ENCODE measurements around the gene FBXW9.

DNA sequence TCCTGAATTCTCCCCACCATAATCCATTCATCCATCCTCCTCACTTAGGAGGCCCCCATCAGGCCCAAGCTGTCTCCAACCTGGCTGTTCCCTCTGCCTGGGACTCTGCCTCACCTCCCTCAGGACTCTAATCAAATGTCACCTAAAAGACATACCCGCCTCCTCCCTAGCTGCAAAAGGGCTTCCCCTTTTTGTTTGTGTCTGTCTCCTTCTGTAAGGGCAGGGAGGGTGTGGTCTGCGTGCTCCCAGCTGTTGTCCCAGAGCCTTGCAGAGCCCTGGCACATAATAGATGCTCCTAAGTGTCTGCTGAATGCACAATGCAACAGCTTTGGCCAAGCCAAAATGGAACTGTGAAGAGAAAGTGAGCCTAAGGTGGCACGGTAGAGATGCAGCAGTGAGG lies 33.6 kb upstream of the FBXW9 start:
- TF ChIP-seq, protein P1, sequence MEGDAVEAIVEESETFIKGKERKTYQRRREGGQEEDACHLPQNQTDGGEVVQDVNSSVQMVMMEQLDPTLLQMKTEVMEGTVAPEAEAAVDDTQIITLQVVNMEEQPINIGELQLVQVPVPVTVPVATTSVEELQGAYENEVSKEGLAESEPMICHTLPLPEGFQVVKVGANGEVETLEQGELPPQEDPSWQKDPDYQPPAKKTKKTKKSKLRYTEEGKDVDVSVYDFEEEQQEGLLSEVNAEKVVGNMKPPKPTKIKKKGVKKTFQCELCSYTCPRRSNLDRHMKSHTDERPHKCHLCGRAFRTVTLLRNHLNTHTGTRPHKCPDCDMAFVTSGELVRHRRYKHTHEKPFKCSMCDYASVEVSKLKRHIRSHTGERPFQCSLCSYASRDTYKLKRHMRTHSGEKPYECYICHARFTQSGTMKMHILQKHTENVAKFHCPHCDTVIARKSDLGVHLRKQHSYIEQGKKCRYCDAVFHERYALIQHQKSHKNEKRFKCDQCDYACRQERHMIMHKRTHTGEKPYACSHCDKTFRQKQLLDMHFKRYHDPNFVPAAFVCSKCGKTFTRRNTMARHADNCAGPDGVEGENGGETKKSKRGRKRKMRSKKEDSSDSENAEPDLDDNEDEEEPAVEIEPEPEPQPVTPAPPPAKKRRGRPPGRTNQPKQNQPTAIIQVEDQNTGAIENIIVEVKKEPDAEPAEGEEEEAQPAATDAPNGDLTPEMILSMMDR (conservative IDR thresholded peaks at IDR 0.05; ENCODE audit: low read depth in 2 of 2) = no peak
- TF ChIP-seq EZH2 (IDR thresholded peaks at IDR 0.05; ENCODE audit: low read depth, unreplicated experiment) = no peak
- TF ChIP-seq, protein P2, sequence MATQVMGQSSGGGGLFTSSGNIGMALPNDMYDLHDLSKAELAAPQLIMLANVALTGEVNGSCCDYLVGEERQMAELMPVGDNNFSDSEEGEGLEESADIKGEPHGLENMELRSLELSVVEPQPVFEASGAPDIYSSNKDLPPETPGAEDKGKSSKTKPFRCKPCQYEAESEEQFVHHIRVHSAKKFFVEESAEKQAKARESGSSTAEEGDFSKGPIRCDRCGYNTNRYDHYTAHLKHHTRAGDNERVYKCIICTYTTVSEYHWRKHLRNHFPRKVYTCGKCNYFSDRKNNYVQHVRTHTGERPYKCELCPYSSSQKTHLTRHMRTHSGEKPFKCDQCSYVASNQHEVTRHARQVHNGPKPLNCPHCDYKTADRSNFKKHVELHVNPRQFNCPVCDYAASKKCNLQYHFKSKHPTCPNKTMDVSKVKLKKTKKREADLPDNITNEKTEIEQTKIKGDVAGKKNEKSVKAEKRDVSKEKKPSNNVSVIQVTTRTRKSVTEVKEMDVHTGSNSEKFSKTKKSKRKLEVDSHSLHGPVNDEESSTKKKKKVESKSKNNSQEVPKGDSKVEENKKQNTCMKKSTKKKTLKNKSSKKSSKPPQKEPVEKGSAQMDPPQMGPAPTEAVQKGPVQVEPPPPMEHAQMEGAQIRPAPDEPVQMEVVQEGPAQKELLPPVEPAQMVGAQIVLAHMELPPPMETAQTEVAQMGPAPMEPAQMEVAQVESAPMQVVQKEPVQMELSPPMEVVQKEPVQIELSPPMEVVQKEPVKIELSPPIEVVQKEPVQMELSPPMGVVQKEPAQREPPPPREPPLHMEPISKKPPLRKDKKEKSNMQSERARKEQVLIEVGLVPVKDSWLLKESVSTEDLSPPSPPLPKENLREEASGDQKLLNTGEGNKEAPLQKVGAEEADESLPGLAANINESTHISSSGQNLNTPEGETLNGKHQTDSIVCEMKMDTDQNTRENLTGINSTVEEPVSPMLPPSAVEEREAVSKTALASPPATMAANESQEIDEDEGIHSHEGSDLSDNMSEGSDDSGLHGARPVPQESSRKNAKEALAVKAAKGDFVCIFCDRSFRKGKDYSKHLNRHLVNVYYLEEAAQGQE (IDR thresholded peaks at IDR 0.05; ENCODE audit: unreplicated experiment) = no peak
- no peak for TF ChIP-seq POLR2AphosphoS5 (IDR thresholded peaks at IDR 0.05; ENCODE audit: low read depth)
- no peak for TF ChIP-seq EZH2phosphoT487 (IDR thresholded peaks at IDR 0.05; ENCODE audit: unreplicated experiment)
- no peak for TF ChIP-seq STAT1 (IDR thresholded peaks at IDR 0.05; ENCODE audit: unreplicated experiment)
